Left ventricle myocardium inferior (tissue), 1 donor: ENCODE results near the gene PUM1. TPM values are rescaled to one million over a fixed set of nuclear protein-coding genes. Genes with fewer than 3 reads are reported as not detected.
"Not testable (repeated sequence)": the region's sequence is repeated elsewhere in the genome, so short reads cannot be mapped to it uniquely, and the experiment has no call there.

Source experiments
- DNase-seq: peaks from one replicate; pipeline ENCODE4 v3.0.0-alpha.2; 2020
- H3K27ac ChIP-seq: fragments of 200-600 bp; replicated peaks from 2 replicates; pipeline ENCODE4 v1.8.0; 2021
- H3K27me3 ChIP-seq: fragments of 200-600 bp; 2 replicates; pipeline ENCODE4 v1.8.0; 2021; ENCODE audit warnings: low read depth
- H3K36me3 ChIP-seq: fragments of 200-600 bp; 2 replicates; pipeline ENCODE4 v1.8.0; 2021
- H3K4me1 ChIP-seq: fragments of 200-600 bp; 2 replicates; pipeline ENCODE4 v1.8.0; 2021
- H3K4me3 ChIP-seq: fragments of 200-600 bp; 2 replicates; pipeline ENCODE4 v1.8.0; 2021; ENCODE audit warnings: mild to moderate bottlenecking, moderate library complexity
- H3K9me3 ChIP-seq: fragments of 200-600 bp; replicated peaks from 2 replicates; pipeline ENCODE4 v1.8.0; 2021
- intact Hi-C: fragments of 100-400 bp; cut with micrococcal nuclease; formaldehyde crosslinking; loops from one replicate; pipeline ENCODE4 v1.11.0; 2022
- total RNA-seq: library from RNA; stranded (reverse); fragmentation: NEBNext Ultra II Directional; extraction: Animal tissue kit (Norgen Biotek cat#: 25700); gene quantifications from one replicate; pipeline ENCODE4 v1.2.1, GENCODE V29; 2021
- TF ChIP-seq, protein P1 (sequence below): fragments of 200-600 bp; IDR thresholded peaks from 2 replicates; pipeline ENCODE4 v1.8.0; 2021; ENCODE audit warnings: antibody characterized with exemption, mild to moderate bottlenecking, borderline replicate concordance
- donor health status: DM: no; HTN: yes; CAD: no; lungs with severe emphysema.

Gene PUM1
- total RNA-seq, 1 donor from 2014 or later = 80.1 TPM

DNA sequence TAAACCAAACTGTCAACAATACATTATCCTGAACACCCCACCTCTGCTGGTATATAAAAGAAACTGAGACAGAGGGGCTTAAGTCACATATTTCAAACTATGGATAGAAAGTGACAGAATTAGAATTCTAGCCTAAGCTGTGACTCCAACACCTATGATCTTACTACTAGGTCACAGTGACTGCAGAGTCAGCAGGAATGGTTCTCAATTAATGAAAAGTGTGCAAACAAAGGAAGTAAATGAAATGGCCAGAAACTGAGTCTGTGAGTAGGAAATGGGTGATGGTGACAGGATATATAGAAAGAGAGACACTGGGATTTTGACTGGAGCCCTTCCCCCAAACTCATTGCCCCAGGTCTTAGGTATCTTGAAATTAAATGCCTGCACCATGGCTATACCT is 118.3 kb downstream of the PUM1 start:
- intact Hi-C loops = no loop called here
- Histone ChIP-seq H3K36me3 (peaks cover 75% of the 10 kb centered on the region), H3K9me3 (no peaks in the 10 kb centered on the region), H3K4me3 (no peak overlapping the region), H3K27ac (no peak overlapping the region), H3K27me3 (no peaks in the 10 kb centered on the region), H3K4me1 (peaks cover 9% of the 10 kb centered on the region)
- TF ChIP-seq, protein P1, sequence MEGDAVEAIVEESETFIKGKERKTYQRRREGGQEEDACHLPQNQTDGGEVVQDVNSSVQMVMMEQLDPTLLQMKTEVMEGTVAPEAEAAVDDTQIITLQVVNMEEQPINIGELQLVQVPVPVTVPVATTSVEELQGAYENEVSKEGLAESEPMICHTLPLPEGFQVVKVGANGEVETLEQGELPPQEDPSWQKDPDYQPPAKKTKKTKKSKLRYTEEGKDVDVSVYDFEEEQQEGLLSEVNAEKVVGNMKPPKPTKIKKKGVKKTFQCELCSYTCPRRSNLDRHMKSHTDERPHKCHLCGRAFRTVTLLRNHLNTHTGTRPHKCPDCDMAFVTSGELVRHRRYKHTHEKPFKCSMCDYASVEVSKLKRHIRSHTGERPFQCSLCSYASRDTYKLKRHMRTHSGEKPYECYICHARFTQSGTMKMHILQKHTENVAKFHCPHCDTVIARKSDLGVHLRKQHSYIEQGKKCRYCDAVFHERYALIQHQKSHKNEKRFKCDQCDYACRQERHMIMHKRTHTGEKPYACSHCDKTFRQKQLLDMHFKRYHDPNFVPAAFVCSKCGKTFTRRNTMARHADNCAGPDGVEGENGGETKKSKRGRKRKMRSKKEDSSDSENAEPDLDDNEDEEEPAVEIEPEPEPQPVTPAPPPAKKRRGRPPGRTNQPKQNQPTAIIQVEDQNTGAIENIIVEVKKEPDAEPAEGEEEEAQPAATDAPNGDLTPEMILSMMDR = no peak
- no peak for DNase-seq

DNA sequence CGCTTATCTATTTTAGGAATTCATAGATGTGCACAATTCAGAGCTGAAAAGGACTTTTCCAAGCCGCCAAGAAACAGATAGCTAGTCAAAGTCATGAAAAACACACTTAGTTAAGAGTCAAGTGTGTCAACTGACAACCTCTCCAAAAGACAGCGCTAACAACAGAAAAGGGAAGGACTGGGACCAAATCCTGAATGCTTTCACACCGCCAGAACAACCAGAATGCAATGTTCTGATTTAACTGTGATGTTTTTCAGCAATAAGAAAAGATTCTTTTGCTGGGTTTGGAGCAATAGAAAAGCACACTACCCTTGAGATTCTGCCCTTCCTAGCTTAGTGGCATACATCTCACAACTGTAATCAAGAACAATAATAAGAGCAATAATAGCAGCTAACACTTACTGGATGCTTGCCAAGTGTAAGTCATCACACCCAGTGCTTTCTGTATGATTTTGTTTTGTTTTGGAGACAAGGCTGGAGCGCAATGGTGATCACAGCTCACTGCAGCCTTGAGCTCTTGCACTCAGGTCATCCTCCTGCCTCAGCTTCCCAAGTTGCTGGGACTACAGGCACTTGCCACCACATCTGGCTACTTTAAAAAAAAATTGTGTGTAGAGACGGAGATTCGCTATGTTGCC is 123.1 kb downstream of the PUM1 start:
- Histone ChIP-seq H3K27me3 (no peaks in the 10 kb centered on the region), H3K9me3 (no peaks in the 10 kb centered on the region), H3K4me1 (peaks cover 9% of the 10 kb centered on the region), H3K27ac (no peak overlapping the region), H3K36me3 (peaks cover 77% of the 10 kb centered on the region), H3K4me3 (no peak overlapping the region)
- no peak for DNase-seq
- intact Hi-C loops = no loop called here
- TF ChIP-seq, protein P1 = no peak

DNA sequence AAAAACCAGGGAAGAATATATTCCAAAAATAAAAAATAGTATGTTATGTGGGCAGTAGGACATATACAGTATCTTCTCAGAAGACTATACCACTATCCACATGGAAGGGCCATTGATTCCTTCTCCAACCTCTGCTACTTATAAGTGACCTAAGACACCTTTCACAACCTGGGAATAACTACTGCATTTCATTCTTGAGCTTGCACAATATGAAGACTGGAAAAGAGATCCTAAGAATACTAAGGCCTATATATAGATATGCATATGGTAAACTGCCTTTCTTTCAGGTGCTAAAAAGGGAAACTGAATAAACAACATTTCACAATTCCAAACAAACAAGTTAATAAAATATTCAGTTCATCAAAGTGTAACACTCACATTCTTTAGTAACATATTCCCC is 125.0 kb downstream of the PUM1 start:
- Histone ChIP-seq H3K4me1 (peaks cover 9% of the 10 kb centered on the region), H3K36me3 (peaks cover 81% of the 10 kb centered on the region), H3K9me3 (no peaks in the 10 kb centered on the region), H3K27me3 (no peaks in the 10 kb centered on the region), H3K4me3 (no peak overlapping the region), H3K27ac (no peak overlapping the region)
- no peak for DNase-seq
- intact Hi-C loops = no loop called here
- TF ChIP-seq, protein P1 = no peak

DNA sequence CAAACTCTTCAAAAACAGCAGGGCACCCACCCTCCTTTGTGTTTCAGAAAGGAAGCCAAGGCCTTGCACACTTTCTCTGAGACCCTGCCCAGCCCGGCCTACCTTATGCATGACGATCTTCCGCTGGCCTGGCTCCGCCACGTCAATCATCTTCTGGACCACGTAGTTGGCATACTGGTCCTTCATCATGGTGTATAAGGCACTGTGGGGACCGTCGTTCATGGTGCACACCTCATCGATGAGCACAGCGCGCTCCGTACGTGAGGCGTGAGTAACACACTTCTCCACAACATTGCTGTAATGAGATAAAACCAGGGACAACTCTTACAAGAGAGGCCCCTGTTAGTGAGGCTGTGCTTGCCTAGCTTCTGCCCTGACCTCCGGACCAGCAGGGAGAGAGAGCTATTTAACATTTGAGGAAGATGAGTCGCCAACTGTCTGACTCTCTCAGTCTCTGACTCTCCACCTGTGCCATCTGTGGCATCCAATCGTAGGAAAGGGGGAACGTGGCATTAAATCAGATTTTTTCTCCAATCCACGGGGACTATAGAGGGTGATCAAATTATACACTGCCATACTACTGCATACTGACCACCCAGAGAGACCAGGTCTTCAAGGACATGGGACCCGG is 128.9 kb downstream of the PUM1 start:
- DNase-seq = no peak
- no peaks in the 10 kb centered on the region for H3K9me3 ChIP-seq
- intact Hi-C loops = no loop called here
- peaks cover 87% of the 10 kb centered on the region for H3K36me3 ChIP-seq
- TF ChIP-seq, protein P1 = no peak
- H3K27me3 ChIP-seq = no peaks in the 10 kb centered on the region
- H3K4me1 ChIP-seq = no peaks in the 10 kb centered on the region
- H3K4me3 ChIP-seq = no peak overlapping the region
- H3K27ac ChIP-seq = no peak overlapping the region

DNA sequence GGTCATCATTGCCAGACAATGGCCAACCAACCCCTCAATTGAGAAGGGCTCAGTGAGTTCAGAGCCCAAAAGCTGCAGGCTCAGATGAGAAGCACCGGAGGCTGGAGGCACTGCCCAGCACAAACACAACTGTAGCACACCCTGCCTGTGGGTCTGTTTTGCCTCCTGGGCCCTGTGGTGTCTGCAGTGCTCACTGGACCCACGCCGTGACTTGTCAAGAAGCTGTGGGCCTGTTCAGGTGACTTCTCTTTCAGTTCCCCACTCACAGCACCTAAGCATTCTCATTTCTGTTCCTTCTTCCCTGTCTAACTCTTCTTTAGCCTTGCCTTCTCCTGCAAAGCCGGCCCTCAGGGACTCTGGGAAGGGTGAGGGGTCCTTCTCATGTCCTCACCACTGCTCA is 129.8 kb downstream of the PUM1 start:
- not testable (repeated sequence) for H3K9me3 ChIP-seq

DNA sequence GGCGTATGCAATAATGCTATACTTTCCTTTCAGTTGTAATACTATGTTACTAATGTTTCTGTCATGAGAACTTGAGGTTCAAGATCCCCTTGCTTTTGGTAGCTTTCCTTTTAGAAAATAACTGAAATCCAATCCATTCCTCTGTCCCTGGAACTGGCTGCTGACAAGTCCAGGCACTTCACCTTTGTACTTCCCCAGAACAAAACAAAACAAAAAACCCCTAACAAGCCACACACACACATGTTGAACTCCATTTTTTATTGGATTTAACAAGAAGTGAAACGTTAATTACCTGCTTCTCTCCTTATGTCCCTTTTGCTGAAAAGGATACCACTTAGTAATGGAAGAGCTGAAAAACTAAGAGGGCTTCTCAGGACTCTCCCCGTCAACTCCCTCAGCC is 130.9 kb downstream of the PUM1 start:
- H3K27me3 ChIP-seq = no peaks in the 10 kb centered on the region
- no peaks in the 10 kb centered on the region for H3K9me3 ChIP-seq
- TF ChIP-seq, protein P1 = no peak
- DNase-seq = no peak
- no peaks in the 10 kb centered on the region for H3K4me1 ChIP-seq
- intact Hi-C loops = no loop called here
- no peak overlapping the region for H3K4me3 ChIP-seq
- H3K36me3 ChIP-seq = peaks cover 68% of the 10 kb centered on the region
- no peak overlapping the region for H3K27ac ChIP-seq

More for the DNA sequence above, 129.8 kb downstream of the PUM1 start:
- peaks cover 79% of the 10 kb centered on the region for H3K36me3 ChIP-seq
- H3K4me3 ChIP-seq, intact Hi-C loops, H3K4me1 ChIP-seq, H3K27ac ChIP-seq, DNase-seq, H3K27me3 ChIP-seq: not testable (repeated sequence)
